Left cardiac atrium (tissue), 4 donors: ENCODE data around the gene LBX1. TPM values are rescaled to one million over a fixed set of nuclear protein-coding genes. Genes with fewer than 3 reads are reported as not detected.

Source experiments
- ATAC-seq, 2 donors: fragments of 200-7000 bp; cut with Tn5 transposase; one replicate each; pipeline ENCODE4 v1.9.1; 2020; ENCODE audit warnings: mild to moderate bottlenecking in 2 of 2, moderate library complexity in 2 of 2
- DNase-seq: peaks from one replicate; pipeline ENCODE4 v3.0.0-alpha.2; 2020
- intact Hi-C, 2 donors: fragments of 100-400 bp; cut with DNase I; formaldehyde crosslinking; loops; one replicate each; pipeline versions ENCODE4 v1.14.1 to v1.15.1; 2022 to 2023
- long read RNA-seq: library from polyadenylated mRNA; unstranded; transcript quantifications from one replicate; pipeline ENCODE4 v2.0.0, GENCODE V29; 2021
- total RNA-seq, 2 donors: library from RNA; stranded (reverse); fragmentation: NEBNext Ultra II Directional; extraction: Animal tissue kit (Norgen Biotek cat#: 25700); gene quantifications; one replicate each; pipeline ENCODE4 v1.2.1, GENCODE V29; 2021
- donor health status: DM: no; HTN: yes; CAD: no.
- donor health status: DM: no; HTN: yes; CAD: no; lungs with severe emphysema.
- donor health status: DM: yes; HTN: yes; CAD: no.
- donor health status: Dilated cardiomyopathy.

Gene LBX1
- not detected for total RNA-seq
- long read RNA-seq, result 0 reads

- ATAC-seq, result no peak
- intact Hi-C loops, result no loop called here
- no peak for DNase-seq
These were observed at the start of gene LBX1 for GRCh38 chr10:101229266-101230182. TSS of gene LBX1 (minus strand) at chr10:101229463. CDS start at chr10:101228815, 648 bp downstream.

- ATAC-seq (no peak), DNase-seq (no peak)
- intact Hi-C loops, result no loop called here
These were observed 44.5 kb upstream of the LBX1 start for GRCh38 chr10:101273741-101274140.

GRCh38 chr10:101273330-101273729, 44.1 kb upstream of the LBX1 start:
- ATAC-seq, result no peak
- intact Hi-C loops, result no loop called here

GRCh38 chr10:101272229-101272868, 43.1 kb upstream of the LBX1 start:
- intact Hi-C loops, result no loop called here
- DNase-seq (peak; percentile 62), ATAC-seq (peak; percentile 70 to 75)

More at GRCh38 chr10:101273330-101273729, 44.1 kb upstream of the LBX1 start:
- DNase-seq, result no peak

GRCh38 chr10:101270763-101271162, 41.5 kb upstream of the LBX1 start:
- intact Hi-C loops, result no loop called here
- no peak for DNase-seq
- ATAC-seq, result peak in 1 of 2 donors; percentile 88

GRCh38 chr10:101267776-101268175, 38.5 kb upstream of the LBX1 start:
- ATAC-seq (no peak), DNase-seq (no peak)
- intact Hi-C loops, result no loop called here

GRCh38 chr10:101267290-101267680, 38.0 kb upstream of the LBX1 start:
- no peak for DNase-seq
- intact Hi-C loops, result no loop called here
- ATAC-seq, result no peak

- intact Hi-C loops, result no loop called here
- DNase-seq, result no peak
- no peak for ATAC-seq
These were observed 37.4 kb upstream of the LBX1 start for GRCh38 chr10:101266381-101267289.

GRCh38 chr10:101263150-101263752, 34.0 kb upstream of the LBX1 start:
- intact Hi-C loops, result no loop called here
- DNase-seq (no peak), ATAC-seq (peak in 1 of 2 donors; percentile 19)

GRCh38 chr10:101262147-101262546, 32.9 kb upstream of the LBX1 start:
- intact Hi-C loops, result no loop called here
- DNase-seq (no peak), ATAC-seq (no peak)

GRCh38 chr10:101261702-101262101, 32.4 kb upstream of the LBX1 start:
- DNase-seq (no peak), ATAC-seq (no peak)
- intact Hi-C loops, result no loop called here

- intact Hi-C loops, result no loop called here
These were observed 31.7 kb upstream of the LBX1 start for GRCh38 chr10:101260764-101261481.

GRCh38 chr10:101258179-101258885, 29.1 kb upstream of the LBX1 start:
- intact Hi-C loops, result no loop called here
- ATAC-seq (no peak), DNase-seq (no peak)

More at GRCh38 chr10:101260764-101261481, 31.7 kb upstream of the LBX1 start:
- DNase-seq (no peak), ATAC-seq (no peak)

- ATAC-seq, result no peak
- DNase-seq, result no peak
- intact Hi-C loops, result no loop called here
These were observed 28.2 kb upstream of the LBX1 start for GRCh38 chr10:101257491-101257890.

GRCh38 chr10:101257084-101257483, 27.8 kb upstream of the LBX1 start:
- intact Hi-C loops, result no loop called here
- DNase-seq (no peak), ATAC-seq (no peak)

- DNase-seq (no peak), ATAC-seq (no peak)
- intact Hi-C loops, result no loop called here
These were observed 27.1 kb upstream of the LBX1 start for GRCh38 chr10:101256387-101256786.

GRCh38 chr10:101250136-101250535, 20.9 kb upstream of the LBX1 start:
- DNase-seq, result no peak
- intact Hi-C loops, result no loop called here
- no peak for ATAC-seq

GRCh38 chr10:101249171-101249581, 19.9 kb upstream of the LBX1 start:
- ATAC-seq (no peak), DNase-seq (no peak)
- intact Hi-C loops, result no loop called here
